RWPE2 (cell line): ENCODE measurements around the gene CACNA2D2.

Experiments
- ATAC-seq: fragments of 200-7000 bp; cut with Tn5 transposase; 3 replicates; pipeline ENCODE4 v1.9.1; 2021; ENCODE audit warnings: low read depth
- DNase-seq: peaks from one replicate; pipeline ENCODE4 v3.0.0-alpha.2; 2020; ENCODE audit warnings: low spot score
- H3K27ac ChIP-seq: fragments of 450-650 bp; 2 replicates; pipeline ENCODE4 v1.5.1; 2017; ENCODE audit warnings: mild to moderate bottlenecking; ENCODE audit not compliant: poor library complexity, severe bottlenecking
- H3K27me3 ChIP-seq: fragments of 250-450 bp; sonication (Bioruptor Pico); 2 replicates; pipeline ENCODE4 v1.5.1; 2021; ENCODE audit warnings: mild to moderate bottlenecking, moderate library complexity; ENCODE audit not compliant: insufficient read depth, poor library complexity, severe bottlenecking
- H3K36me3 ChIP-seq: fragments of 250-450 bp; sonication (Bioruptor Pico); 2 replicates; pipeline ENCODE4 v1.5.1; 2020; ENCODE audit warnings: low read depth, mild to moderate bottlenecking, moderate library complexity
- H3K4me1 ChIP-seq: fragments of 250-450 bp; sonication (Bioruptor Pico); 2 replicates; pipeline ENCODE4 v1.5.1; 2021; ENCODE audit warnings: mild to moderate bottlenecking, moderate library complexity; ENCODE audit not compliant: insufficient read depth, poor library complexity, severe bottlenecking
- H3K4me3 ChIP-seq: fragments of 250-450 bp; sonication (Bioruptor Pico); 2 replicates; pipeline ENCODE4 v1.5.1; 2021; ENCODE audit warnings: mild to moderate bottlenecking, moderate library complexity; ENCODE audit not compliant: severe bottlenecking
- H3K9me3 ChIP-seq: fragments of 250-450 bp; sonication (Bioruptor Pico); 2 replicates; pipeline ENCODE4 v1.5.1; 2021; ENCODE audit warnings: mild to moderate bottlenecking, moderate library complexity; ENCODE audit not compliant: severe bottlenecking
- TF ChIP-seq, protein P1 (sequence below): fragments of 450-650 bp; IDR thresholded peaks from one replicate; pipeline ENCODE4 v1.5.1; 2017; ENCODE audit warnings: mild to moderate bottlenecking, moderate library complexity; ENCODE audit not compliant: poor library complexity, severe bottlenecking

Gene CACNA2D2

GRCh38 chr3:50503504-50504342 is at the start of gene CACNA2D2:
Gene CACNA2D2 (minus strand): TSS chr3:50503634. CDS start chr3:50503423, 211 bp downstream.
- TF ChIP-seq, protein P1, sequence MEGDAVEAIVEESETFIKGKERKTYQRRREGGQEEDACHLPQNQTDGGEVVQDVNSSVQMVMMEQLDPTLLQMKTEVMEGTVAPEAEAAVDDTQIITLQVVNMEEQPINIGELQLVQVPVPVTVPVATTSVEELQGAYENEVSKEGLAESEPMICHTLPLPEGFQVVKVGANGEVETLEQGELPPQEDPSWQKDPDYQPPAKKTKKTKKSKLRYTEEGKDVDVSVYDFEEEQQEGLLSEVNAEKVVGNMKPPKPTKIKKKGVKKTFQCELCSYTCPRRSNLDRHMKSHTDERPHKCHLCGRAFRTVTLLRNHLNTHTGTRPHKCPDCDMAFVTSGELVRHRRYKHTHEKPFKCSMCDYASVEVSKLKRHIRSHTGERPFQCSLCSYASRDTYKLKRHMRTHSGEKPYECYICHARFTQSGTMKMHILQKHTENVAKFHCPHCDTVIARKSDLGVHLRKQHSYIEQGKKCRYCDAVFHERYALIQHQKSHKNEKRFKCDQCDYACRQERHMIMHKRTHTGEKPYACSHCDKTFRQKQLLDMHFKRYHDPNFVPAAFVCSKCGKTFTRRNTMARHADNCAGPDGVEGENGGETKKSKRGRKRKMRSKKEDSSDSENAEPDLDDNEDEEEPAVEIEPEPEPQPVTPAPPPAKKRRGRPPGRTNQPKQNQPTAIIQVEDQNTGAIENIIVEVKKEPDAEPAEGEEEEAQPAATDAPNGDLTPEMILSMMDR, result no peak
- no peak for DNase-seq
- Histone ChIP-seq H3K4me3 (peak within 1 kb of the TSS; percentile 39), H3K4me1 (no peaks in the 10 kb centered on the region), H3K9me3 (no peaks in the 10 kb centered on the region), H3K27me3 (peaks cover 34% of the 10 kb centered on the region), H3K36me3 (no peaks in the 10 kb centered on the region), H3K27ac (no peak within 1 kb of the TSS)
- peak; percentile 76 for ATAC-seq

GRCh38 chr3:50552598-50552997 is 49.2 kb upstream of the CACNA2D2 start:
- no peak overlapping the region for H3K27ac ChIP-seq
- no peak for DNase-seq
- no peaks in the 10 kb centered on the region for H3K9me3 ChIP-seq
- no peak for ATAC-seq
- H3K36me3 ChIP-seq, result no peaks in the 10 kb centered on the region
- TF ChIP-seq, protein P1, result no peak
- H3K4me1 ChIP-seq, result no peaks in the 10 kb centered on the region
- H3K4me3 ChIP-seq, result no peak overlapping the region
- no peaks in the 10 kb centered on the region for H3K27me3 ChIP-seq

- DNase-seq (no peak), ATAC-seq (0 out of 3 replicates have a peak, but pooled peaks have one; percentile 16)
- Histone ChIP-seq H3K4me3 (no peak overlapping the region), H3K9me3 (no peaks in the 10 kb centered on the region), H3K4me1 (no peaks in the 10 kb centered on the region), H3K27ac (no peak overlapping the region), H3K27me3 (no peaks in the 10 kb centered on the region), H3K36me3 (no peaks in the 10 kb centered on the region)
- TF ChIP-seq, protein P1, result peak; percentile 7
These were observed 48.4 kb upstream of the CACNA2D2 start for GRCh38 chr3:50551681-50552435.

- Histone ChIP-seq H3K4me1 (no peaks in the 10 kb centered on the region), H3K27me3 (no peaks in the 10 kb centered on the region), H3K36me3 (no peaks in the 10 kb centered on the region), H3K27ac (no peak overlapping the region), H3K4me3 (no peak overlapping the region), H3K9me3 (no peaks in the 10 kb centered on the region)
- TF ChIP-seq, protein P1, result no peak
- ATAC-seq (peak; percentile 21; the same call in 1 of the 3 replicates), DNase-seq (no peak)
These were observed 47.7 kb upstream of the CACNA2D2 start for GRCh38 chr3:50551054-50551659.
